GM12872 (cell line): ENCODE results near the gene OR8G5.

ENCODE experiments used
- CTCF ChIP-seq: IDR thresholded peaks from 3 replicates; pipeline ENCODE4 v1.5.1; 2011; ENCODE audit warnings: low read depth, mild to moderate bottlenecking, low read length, moderate library complexity; ENCODE audit not compliant: insufficient read depth

The OR8G5 gene

GRCh38 chr11:124301548-124301947 lies 45.4 kb downstream of the OR8G5 start:
- no peak for TF ChIP-seq CTCF

- TF ChIP-seq CTCF: no peak
Observed at GRCh38 chr11:124302347-124303125, 46.4 kb downstream of the OR8G5 start.

GRCh38 chr11:124307093-124307492 lies 50.9 kb downstream of the OR8G5 start:
- TF ChIP-seq CTCF: no peak

- TF ChIP-seq CTCF: no peak
Observed at GRCh38 chr11:124310721-124311120, 54.5 kb downstream of the OR8G5 start.

- no peak for TF ChIP-seq CTCF
Observed at GRCh38 chr11:124311269-124311668, 55.1 kb downstream of the OR8G5 start.

GRCh38 chr11:124311670-124312069 lies 55.5 kb downstream of the OR8G5 start:
- no peak for TF ChIP-seq CTCF

- no peak for TF ChIP-seq CTCF
Observed at GRCh38 chr11:124313131-124313530, 57.0 kb downstream of the OR8G5 start.
